Endometrium (tissue), 2 donors: ENCODE data around the gene FFAR4.

Experiments
- FAIRE-seq: peaks from 2 replicates; lab custom pipeline; 2012; peaks lifted over from hg19 to GRCh38; lab: Jason Lieb, UNC
- donor health status: control.
- donor health status: control.

Gene FFAR4

DNA sequence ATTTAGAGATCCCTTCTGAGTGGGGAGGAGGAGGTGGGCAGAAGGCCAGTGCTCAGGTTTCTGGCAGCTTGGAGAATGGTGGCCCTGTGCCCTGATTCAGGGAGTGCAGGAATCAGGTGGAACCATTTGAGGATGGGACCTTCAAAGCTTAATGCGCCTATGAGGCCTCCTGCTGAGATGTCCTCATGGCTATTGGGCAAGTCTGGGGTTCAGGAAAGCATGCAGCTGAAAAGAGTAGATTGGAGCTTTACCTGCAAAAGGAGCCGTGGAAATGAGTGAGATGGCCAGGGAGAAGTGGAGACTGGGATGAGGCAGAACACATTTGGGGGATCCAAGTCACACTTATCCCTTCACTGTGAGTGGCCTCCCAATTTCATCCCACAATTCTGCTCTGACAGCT is 6.1 kb downstream of the FFAR4 start:
- FAIRE-seq: no peak

DNA sequence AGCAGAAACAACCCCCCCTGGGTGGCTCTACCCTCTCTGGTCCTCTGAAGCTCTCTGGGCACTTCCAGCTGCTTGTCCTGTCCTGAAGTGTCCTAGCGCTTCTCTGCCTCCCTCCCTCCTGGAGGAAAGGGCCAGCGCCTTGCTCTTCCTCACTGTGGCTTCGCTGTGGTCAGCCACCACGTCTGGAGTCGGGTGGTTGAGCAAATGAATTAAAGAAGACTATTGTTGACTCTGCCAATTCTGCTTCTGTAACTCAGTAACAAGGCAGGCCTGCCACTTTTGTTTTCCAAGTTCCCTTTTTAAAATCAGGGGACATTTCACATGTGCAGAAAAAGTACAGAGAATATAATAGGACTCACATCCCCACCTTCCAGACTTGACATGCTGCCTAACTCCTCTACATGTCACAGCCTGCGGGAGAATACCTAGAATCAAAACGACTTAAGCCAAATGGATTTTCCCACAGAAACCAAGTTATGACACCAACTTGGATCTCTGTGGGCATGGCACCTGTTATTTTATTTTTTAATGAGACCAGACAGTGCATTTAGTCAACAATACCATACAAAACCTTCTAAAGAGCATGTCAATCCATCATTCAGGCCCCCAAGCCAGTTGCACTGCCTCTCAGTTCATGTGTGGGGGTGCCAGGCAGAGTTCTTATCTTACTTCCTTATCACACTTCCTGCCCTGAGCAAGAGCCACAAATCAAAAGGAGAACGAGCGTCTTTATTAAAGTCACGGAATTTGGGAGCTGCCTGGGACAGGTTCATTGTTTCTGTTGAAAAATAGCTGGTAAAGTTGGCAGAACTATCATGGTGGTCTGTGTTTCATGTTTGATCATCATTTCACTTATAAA is 6.8 kb downstream of the FFAR4 start:
- FAIRE-seq: no peak

DNA sequence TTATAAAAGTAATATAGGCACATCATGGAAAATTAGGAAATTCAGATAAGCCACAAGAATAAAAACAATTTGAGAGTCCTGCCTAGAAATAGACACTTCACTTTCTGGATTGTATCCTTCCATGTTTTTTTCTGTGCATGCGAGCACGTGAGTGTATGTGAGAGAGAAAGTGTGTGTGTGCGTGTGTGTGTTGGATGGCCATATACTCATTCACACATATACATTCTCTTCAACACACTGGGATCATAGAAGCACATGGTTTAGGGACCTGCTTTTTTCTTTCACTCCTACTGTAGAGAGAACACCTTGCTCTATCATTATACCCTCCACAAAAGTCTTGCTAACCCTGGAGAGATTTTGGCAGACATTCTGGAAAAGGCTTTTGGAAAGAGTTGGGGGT is 7.5 kb downstream of the FFAR4 start:
- no peak for FAIRE-seq

DNA sequence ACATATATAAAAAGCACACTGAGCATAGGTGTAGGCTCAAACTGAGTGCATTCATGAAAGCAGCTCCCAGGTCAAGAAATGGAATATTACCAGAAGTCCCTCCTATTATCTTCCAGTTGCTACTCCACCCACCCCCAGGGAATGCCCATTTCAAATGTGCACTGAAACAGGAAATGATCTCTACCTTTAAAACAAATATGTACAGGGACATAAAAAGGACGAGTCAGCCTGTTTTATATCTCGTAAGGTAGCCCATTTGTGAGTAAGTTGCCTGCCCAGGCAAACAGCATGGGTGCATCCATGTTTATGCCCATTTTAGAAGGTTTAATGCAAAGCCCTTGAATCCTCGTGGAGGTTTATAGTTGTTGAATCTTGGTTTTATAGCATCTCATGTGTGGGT is 10.4 kb downstream of the FFAR4 start:
- no peak for FAIRE-seq

DNA sequence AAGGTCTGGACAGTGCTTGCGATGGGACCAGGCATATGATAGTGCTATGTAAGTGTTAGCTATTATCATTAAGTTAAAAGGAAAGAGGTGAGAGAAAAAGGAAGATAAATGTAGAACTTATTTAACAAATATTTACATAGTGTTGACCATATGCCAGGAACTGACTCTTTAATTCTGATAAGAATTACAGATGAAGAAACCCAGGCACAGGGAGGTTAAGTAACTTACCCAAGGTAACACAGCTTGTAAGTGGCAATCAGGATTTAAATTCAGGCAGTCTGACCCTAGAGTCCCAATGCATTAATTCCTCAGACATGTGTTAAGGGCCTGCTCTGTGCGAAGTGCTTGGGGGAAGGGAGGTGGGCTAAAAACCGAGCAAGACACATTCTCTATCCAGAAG is 11.1 kb downstream of the FFAR4 start:
- FAIRE-seq: no peak

DNA sequence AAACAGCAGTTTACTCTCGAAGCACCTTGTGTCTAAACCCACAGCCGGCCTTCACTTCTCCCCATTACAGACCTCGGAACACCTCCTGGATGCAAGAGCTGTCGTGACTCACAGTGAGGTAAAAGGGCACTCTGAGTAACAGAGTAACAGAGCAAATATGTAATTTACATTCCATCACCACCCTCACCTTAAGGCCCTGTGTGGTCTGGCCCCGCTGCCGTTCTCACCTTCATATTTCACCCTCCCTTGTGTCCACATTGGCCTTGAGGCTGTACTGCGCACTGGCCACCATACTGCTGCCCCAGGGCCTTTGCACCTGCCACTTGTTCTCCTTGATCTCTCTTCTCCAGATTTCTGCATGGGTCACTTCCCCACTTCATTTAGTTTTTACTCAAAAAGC is 12.6 kb downstream of the FFAR4 start:
- no peak for FAIRE-seq

DNA sequence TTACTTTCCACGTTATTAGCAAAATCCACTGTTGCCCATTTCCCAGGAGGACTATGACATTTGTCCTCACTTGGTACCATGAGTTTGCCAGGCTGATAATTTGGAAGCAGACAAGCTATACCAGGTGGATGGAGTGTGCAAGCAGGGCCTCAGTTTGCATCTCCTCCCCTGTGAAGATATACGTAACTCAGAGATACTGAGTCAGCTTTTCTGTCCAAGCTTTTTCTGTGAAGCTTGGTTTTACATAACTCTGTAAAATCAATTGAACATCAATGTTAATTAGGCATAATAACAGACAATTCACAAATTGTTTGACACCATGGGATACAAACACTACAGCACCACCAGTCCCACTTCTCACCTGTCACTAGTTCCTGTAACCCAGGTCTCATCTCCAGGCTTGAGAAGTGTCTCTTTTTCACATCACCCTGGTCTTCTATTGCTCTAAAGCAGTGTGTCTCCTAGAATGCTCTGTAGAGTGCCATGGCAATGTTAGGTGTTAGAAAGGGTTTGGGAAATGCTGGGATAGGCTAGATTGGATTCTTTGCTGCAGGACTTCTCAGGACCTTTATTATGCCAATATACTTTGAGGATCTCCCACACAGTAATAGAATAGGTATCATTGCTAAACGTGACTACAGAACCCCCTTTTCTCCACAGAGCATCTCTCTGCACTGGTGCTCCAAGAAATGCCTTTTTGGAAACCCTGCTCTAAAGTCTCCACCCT is 13.7 kb downstream of the FFAR4 start:
- FAIRE-seq: no peak

DNA sequence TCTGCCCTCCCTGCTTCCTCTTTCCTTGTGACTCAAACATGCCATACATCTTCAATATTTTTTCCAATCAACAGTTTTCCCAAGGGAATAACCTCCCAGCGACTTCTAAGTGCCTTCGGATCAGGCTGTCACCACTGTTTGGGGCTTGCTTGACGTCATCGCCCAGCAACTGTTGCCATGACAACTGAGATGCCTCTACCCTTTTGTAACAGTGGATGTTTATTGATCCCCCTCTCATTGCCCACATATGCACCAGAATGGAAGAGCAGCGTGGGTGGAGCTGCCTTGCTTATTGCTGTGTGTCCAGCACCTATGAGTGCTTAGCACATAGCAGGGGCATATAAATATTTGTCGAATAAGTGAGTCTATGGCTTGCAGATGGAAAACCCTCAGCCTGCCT is 14.4 kb downstream of the FFAR4 start:
- no peak for FAIRE-seq

DNA sequence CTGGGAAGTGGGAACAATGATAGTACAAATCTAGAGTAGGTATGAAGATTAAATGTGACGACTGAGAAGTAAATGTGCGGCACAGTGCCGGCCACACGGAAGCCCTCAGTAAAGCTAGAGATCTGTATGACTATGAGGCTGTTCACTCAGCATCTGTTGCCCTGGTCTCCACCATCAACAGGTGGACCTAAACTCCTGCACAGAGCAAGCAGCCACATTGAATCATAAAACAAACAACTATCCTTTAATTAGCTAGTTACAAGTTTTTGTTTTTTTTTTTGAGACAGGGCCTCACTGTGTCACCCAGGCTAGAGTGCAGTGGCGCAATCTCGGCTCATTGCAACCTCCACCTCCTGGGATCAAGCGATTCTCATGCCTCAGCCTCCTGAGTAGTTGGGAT is 18.0 kb downstream of the FFAR4 start:
- FAIRE-seq: no peak

DNA sequence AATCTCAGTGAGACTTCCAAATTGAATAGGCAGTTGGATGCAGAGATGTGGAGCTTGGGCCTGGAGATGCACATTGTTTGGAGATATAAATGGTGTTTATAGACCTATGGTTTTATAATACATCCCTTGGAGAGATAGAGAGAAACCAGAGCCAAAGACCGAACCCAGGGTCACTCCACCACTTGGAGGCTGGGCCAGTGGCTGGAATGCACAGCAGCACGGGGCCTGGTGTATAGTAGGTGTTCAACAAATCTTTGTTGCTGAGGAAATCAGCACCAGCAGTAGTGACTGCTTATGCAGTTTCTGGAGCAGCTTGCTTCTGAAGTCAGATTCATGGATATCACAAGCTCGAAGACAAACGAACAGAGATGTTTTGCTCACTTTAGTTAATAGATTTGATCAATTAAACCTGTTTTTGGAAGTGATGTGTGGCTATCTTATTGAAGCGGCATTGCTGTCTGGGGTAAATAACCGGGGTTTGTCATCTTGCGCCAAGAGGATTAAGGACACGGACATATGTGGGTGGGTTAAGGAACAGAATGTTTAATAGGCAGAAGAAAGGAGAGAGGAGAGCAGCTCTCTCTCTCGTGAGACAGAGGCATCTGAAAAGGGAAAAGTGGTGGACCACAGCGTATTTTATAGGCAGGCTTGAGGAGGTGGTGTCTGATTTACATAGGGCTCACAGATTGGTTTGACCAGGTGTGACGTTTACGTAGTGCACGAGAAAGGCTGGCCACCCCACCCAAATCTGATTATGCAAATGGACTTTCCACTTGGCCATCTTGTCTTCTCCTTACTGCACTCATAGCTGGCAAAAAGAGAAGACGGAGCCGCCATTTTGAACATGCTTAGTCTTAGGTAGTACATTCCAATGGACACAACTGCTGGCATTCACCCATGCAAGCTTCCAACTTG is 23.4 kb downstream of the FFAR4 start:
- FAIRE-seq: no peak

DNA sequence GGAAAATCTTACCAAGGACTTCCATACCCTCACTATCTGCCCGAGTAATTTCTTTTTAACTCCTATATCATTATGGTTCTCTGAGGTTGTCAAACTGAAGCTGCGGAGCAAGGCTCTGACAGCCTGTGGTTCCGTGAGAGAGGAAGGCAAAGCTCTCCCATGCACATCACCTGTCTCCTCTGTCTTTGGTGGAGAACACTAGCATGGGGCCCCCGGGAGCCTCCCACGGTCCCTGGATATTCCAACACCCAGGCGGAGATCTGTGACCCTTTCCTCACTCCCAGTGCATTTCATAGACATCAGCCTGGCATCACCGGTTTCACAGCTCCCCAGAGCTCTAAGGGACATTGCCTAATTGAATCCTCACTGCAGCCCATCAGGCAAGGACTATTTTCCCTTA is 24.2 kb downstream of the FFAR4 start:
- no peak for FAIRE-seq

DNA sequence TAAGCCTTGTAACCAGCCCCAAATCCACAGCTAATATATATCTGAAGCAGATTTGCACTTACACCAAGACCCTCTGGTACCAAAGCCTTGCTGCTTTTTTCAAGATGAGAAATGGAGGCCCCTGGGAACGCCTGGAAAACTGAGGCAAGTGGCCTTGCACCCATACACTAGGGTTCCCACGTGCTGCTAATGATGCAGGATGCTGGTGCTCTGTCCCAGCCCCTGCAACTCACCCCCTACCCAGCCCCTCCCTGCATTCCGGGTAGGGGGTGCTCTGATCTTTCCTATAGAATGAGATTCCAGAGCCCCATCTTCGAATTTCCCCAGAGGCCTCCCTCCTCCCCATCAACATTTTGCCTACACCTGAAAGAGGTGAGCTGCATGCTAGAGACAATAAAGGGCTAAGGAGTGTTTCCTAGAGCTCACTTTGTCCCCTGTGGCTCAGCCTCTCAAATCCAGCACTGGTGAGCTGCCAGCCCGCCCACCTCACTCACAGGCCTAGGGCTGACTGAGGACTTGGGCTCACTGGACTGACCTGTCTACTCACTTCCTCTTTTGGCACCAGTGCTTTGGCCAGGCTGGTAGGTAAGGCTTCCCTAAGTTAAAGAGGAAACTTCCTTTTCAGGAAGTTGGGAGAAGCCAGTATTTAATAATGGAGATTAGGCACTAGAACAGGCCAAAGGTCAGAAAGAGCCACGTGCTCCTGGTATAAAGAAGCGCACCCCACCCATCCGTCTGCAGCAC is 24.8 kb downstream of the FFAR4 start:
- no peak for FAIRE-seq

DNA sequence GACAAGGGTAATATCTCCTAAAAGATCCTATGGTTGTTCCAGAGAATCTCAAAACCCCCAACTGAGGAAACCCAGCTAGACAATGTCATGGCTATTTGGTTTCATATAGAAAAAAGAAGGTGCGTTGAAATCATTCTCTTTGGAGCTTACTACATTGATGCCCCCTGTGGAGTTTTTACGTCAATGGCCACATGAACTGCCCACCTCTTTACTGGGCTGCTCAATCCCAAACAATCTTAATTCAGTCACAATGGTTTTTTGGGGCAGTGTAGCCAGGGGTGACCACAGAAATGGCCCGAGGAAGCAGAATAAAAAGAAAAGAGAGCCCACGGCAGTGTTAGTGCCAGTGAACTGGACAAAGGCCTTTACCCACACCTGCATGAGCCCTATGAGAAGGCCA is 26.8 kb downstream of the FFAR4 start:
- no peak for FAIRE-seq

DNA sequence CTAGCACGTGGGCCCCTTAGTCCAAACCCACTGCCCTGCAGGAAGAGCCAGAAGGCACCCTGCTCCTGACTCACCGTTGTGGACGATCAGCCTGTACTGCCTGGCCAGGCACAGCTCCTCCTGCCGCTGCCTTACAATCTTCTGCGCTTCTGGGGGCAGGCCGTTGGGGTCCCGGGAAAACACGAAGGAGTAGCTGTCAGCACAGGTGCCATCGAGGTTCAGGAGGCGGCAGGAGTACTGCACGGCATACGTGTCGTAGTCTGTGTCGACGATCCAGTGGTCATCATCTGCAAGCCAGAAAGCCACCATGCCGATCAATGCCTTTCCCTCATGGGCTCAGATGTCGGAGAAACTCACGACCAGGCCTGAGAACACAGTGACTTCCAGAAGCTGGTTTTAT is 27.3 kb downstream of the FFAR4 start:
- no peak for FAIRE-seq

DNA sequence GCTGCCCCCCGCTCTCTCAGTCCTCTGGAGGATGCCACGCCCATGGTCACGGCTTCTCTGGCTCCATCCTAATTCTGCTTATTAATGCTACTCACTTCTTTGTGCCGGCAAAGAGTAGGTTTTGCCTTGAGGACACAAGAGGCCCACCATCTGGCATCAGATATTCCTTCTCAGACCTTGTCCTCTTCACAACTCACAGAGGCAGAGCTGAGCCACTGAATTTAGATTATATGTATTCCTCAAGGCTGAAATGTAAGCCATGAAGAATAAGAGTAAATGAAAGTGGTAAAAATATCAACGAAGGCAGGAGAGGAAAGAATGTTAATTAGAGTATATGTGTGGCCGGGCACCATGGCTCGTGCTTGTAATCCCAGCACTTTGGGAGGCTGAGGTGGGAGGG is 28.1 kb downstream of the FFAR4 start:
- no peak for FAIRE-seq

DNA sequence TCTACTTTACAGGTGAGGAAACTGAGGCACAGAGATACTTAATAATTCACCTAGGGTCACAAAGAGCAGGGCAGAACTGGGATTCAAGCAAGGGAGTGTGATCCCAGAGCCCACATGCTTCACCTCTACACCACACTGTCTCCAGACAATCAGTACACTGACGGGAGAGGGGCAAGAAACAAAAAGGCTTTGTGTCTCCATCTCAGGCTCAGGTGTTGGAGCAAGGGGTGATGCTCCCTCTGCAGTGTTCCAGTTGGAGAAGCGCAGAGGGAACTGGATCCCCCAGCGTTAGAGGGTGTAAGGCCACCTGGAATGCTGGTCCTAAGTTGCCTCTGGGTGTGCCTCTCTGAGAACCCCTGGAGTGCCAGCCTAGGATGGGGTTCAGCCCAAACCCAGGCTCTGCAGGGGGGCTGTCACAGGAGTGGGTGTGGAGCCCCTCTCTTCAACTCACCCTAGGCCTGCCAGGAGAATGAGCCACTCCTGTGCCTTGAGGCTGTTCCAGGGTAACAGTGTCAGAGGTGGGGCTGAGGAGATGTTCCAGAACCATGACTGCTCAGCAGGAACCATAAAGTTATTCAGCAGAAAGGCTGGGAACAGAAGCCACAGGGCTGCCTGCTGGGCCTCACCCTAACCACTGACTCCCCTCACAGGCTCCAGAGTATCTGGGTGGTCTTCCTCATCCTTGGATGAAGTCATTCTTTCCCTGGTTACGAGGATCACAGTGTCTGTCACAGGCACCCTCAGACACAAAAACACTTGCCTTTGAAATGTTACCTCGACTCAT is 29.1 kb downstream of the FFAR4 start:
- FAIRE-seq: no peak

DNA sequence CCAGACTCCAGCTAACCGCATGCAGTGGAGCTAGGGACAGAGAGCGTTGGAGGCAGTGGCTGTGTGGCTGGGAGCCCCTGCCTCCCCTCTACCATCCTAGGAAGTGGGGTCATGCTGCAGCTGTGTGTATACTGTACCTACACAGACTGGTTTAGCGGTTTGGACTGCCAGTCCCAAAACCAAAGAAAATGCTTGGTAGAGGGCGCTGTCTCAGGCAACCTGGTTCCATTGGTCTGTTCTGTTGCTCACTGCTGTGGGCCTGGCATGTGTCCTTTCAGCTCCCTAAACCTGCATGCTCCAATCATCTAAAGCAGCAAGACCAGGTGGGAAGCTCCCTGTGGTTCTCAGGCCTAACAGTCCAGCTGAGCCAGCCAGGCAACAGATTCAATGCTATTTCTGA is 30.1 kb downstream of the FFAR4 start:
- FAIRE-seq: no peak

DNA sequence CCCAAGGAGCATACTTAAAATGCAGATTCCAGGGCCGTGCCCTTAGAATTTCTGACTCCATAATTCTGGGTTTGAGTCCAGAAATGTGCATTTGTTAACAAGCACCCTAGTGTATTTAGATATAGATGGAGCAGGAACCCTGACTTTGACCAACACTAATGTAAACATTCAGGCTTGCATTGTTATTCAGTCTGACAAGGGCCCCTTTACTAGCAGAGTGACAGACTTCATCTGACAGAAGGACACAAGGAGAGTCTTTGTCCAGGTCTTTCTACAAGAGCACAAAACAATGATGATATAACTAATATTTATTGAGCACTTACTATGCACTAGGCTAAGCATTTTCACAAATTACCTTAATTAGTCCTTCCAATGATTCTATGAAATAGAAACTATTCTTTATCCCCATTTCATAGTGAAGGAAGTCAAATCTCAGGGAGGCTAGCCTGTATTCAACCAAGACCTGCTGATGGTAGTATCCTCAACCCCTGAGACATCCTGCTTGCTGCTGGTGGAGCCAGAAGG is 30.7 kb downstream of the FFAR4 start:
- no peak for FAIRE-seq

DNA sequence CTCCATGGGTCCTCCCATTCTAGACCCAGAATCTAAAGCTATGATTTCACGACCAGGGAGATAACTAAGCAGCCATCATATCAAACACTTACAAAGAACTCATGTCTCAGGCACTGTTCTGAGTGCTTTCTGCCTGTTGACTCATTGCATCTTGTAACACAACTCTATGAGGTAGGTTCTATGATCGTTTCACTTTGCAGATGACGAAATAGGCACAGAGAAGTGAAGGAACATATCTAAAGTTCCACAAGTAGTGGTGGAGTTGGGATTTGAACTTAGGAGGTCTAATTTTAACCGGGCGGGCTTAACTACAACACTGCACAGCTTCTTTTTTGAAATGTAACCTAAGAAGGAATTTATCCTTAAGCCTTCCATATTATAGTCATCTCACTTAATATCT is 31.7 kb downstream of the FFAR4 start:
- FAIRE-seq: no peak

DNA sequence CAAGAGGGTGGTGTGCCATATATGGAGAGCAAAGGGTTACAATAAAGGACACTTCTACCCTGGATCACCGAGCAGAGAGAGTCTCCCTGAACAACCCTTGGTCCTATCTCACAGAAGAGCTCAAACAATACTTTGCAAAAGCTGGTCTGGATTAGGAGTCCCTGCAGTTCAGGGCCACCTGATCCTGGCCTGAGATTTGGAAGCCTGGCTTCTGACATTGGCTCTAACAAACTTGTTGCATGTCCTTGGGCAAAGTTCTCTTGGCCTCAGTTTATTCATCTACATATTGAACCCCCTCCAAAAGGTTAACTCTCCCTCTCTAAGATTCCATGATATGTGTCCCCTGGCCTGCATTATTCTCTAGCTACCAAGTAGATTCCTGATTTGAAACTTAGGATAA is 32.9 kb downstream of the FFAR4 start:
- no peak for FAIRE-seq

DNA sequence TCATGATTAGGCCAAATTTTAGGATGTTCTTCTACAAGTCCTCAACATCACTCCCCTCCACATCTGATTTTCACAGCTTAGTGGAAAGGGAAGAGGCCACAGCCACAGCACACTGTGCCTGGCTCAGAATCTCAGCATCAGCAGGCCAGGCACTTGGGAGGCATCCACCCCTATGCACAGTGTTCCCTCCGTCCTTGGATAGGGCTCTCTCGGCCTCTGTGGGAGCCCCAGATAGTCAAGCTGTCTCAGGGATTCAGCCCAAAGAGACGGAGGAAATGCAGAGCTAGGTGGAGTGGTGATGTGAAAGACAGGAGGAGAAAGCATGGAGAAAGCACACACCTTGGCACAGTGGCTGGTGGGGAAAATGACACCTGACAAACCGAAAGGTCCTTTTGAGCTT is 33.3 kb downstream of the FFAR4 start:
- no peak for FAIRE-seq
